Astrocyte (in vitro differentiated cells and primary cell): ENCODE measurements around the gene SNRPN. TPM values are rescaled to one million over a fixed set of nuclear protein-coding genes. Genes with fewer than 3 reads are reported as not detected.

Source experiments
- DNase-seq: peaks from one replicate; pipeline ENCODE4 v3.0.0-alpha.2; 2010; ENCODE audit warnings: low read depth
- FAIRE-seq: peaks from 2 replicates; lab custom pipeline; 2011; peaks lifted over from hg19 to GRCh38; lab: Jason Lieb, UNC
- H2AFZ ChIP-seq: 2 replicates; pipeline ENCODE4 v1.6.0; 2012; ENCODE audit warnings: low read depth, low read length, inconsistent platforms
- H3K27ac ChIP-seq: 2 replicates; pipeline ENCODE4 v1.5.1; 2011; ENCODE audit warnings: low read depth, low read length, inconsistent platforms
- H3K27me3 ChIP-seq: 2 replicates; pipeline ENCODE4 v1.6.0; 2011; ENCODE audit warnings: low read length, inconsistent platforms; ENCODE audit not compliant: insufficient read depth
- H3K36me3 ChIP-seq: 2 replicates; pipeline ENCODE4 v1.5.1; 2011; ENCODE audit warnings: low read length, inconsistent platforms; ENCODE audit not compliant: insufficient read depth
- H3K4me1 ChIP-seq: 2 replicates; pipeline ENCODE4 v1.5.1; 2011; ENCODE audit warnings: low read length, inconsistent platforms; ENCODE audit not compliant: insufficient read depth
- H3K4me2 ChIP-seq: 2 replicates; pipeline ENCODE4 v1.6.0; 2012; ENCODE audit warnings: low read length, inconsistent platforms
- H3K4me3 ChIP-seq: 2 replicates; pipeline ENCODE4 v1.5.1; 2011; ENCODE audit warnings: low read depth, mild to moderate bottlenecking, low read length, inconsistent platforms; ENCODE audit not compliant: insufficient read depth
- H3K79me2 ChIP-seq: 2 replicates; pipeline ENCODE4 v1.6.0; 2012; ENCODE audit warnings: mild to moderate bottlenecking, low read length, inconsistent platforms; ENCODE audit not compliant: insufficient read depth
- H3K9ac ChIP-seq: 2 replicates; pipeline ENCODE4 v1.6.0; 2012; ENCODE audit warnings: mild to moderate bottlenecking, low read length, inconsistent platforms
- H3K9me3 ChIP-seq: 2 replicates; pipeline ENCODE4 v1.5.1; 2012; ENCODE audit warnings: low read depth, mild to moderate bottlenecking, low read length, inconsistent platforms; ENCODE audit not compliant: insufficient read depth
- H4K20me1 ChIP-seq: 2 replicates; pipeline ENCODE4 v1.6.0; 2012; ENCODE audit warnings: low read length, inconsistent platforms; ENCODE audit not compliant: insufficient read depth
- H3K27ac Mint-ChIP-seq: one replicate; pipeline ENCODE4 v1.8.0; 2021; ENCODE audit warnings: mild to moderate bottlenecking, mixed read lengths; ENCODE audit not compliant: unreplicated experiment
- H3K27me3 Mint-ChIP-seq: one replicate; pipeline ENCODE4 v1.8.0; 2021; ENCODE audit warnings: low read depth, mixed read lengths; ENCODE audit not compliant: unreplicated experiment
- H3K36me3 Mint-ChIP-seq: one replicate; pipeline ENCODE4 v1.8.0; 2021; ENCODE audit warnings: low read depth, mixed read lengths; ENCODE audit not compliant: unreplicated experiment
- H3K4me1 Mint-ChIP-seq: one replicate; pipeline ENCODE4 v1.8.0; 2021; ENCODE audit warnings: low read depth, mixed read lengths; ENCODE audit not compliant: unreplicated experiment
- H3K4me3 Mint-ChIP-seq: one replicate; pipeline ENCODE4 v1.8.0; 2021; ENCODE audit warnings: mild to moderate bottlenecking, moderate library complexity, mixed read lengths; ENCODE audit not compliant: unreplicated experiment
- H3K9me3 Mint-ChIP-seq: one replicate; pipeline ENCODE4 v1.8.0; 2021; ENCODE audit warnings: mild to moderate bottlenecking, mixed read lengths; ENCODE audit not compliant: unreplicated experiment
- EZH2 ChIP-seq: IDR thresholded peaks from 2 replicates; pipeline ENCODE4 v1.6.1; 2012; ENCODE audit warnings: mild to moderate bottlenecking, low read length, inconsistent platforms; ENCODE audit not compliant: insufficient read depth
- total RNA-seq: library from RNA; stranded (reverse); gene quantifications from 2 replicates; pipeline ENCODE4 v1.2.1, GENCODE V29; 2021
- TF ChIP-seq, protein P1 (sequence below): IDR thresholded peaks from 2 replicates; pipeline ENCODE4 v1.5.1; 2011; ENCODE audit warnings: low read depth, mild to moderate bottlenecking, inconsistent platforms, low read length, moderate library complexity; ENCODE audit not compliant: insufficient read depth

SNRPN gene
- total RNA-seq, 1 donor from 2014 or later = 226 TPM

DNA sequence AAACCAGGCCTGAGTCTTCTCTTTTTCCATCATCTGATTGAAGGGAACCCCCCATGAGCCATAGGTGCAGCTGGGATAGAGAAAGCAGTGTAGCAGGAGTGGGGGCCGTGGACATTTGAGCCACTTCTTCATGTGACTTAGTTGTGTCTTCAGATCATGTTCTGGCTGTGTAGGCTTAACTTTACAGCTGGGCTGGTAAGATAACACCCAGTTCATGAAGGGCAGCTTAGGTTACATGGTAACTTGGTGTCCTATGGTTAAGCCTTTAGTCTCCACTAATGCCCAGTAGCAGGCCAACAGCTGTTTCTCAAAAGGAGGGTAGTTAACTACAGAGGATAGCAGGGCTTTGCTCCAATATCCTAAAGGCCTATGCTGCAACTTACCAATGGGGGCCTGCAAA is 11.4 kb upstream of the SNRPN start:
- Histone ChIP-seq H3K9ac (no peak overlapping the region), H3K27ac (no peak overlapping the region), H3K79me2 (no peaks in the 10 kb centered on the region), H3K4me1 (no peaks in the 10 kb centered on the region), H3K4me3 (no peak overlapping the region), H2AFZ (no peak overlapping the region), H3K4me2 (no peak overlapping the region), H4K20me1 (no peaks in the 10 kb centered on the region), H3K36me3 (no peaks in the 10 kb centered on the region), H3K27me3 (no peaks in the 10 kb centered on the region), H3K9me3 (no peaks in the 10 kb centered on the region)
- H3K27ac Mint-ChIP-seq = no peak overlapping the region
- peaks cover 3% of the 10 kb centered on the region for H3K9me3 Mint-ChIP-seq
- TF ChIP-seq EZH2 = no peak
- TF ChIP-seq, protein P1, sequence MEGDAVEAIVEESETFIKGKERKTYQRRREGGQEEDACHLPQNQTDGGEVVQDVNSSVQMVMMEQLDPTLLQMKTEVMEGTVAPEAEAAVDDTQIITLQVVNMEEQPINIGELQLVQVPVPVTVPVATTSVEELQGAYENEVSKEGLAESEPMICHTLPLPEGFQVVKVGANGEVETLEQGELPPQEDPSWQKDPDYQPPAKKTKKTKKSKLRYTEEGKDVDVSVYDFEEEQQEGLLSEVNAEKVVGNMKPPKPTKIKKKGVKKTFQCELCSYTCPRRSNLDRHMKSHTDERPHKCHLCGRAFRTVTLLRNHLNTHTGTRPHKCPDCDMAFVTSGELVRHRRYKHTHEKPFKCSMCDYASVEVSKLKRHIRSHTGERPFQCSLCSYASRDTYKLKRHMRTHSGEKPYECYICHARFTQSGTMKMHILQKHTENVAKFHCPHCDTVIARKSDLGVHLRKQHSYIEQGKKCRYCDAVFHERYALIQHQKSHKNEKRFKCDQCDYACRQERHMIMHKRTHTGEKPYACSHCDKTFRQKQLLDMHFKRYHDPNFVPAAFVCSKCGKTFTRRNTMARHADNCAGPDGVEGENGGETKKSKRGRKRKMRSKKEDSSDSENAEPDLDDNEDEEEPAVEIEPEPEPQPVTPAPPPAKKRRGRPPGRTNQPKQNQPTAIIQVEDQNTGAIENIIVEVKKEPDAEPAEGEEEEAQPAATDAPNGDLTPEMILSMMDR = no peak
- FAIRE-seq (no peak), DNase-seq (no peak)
- H3K4me3 Mint-ChIP-seq = no peak overlapping the region
- H3K27me3 Mint-ChIP-seq = no peaks in the 10 kb centered on the region
- H3K36me3 Mint-ChIP-seq = peaks cover 2% of the 10 kb centered on the region
- no peaks in the 10 kb centered on the region for H3K4me1 Mint-ChIP-seq

DNA sequence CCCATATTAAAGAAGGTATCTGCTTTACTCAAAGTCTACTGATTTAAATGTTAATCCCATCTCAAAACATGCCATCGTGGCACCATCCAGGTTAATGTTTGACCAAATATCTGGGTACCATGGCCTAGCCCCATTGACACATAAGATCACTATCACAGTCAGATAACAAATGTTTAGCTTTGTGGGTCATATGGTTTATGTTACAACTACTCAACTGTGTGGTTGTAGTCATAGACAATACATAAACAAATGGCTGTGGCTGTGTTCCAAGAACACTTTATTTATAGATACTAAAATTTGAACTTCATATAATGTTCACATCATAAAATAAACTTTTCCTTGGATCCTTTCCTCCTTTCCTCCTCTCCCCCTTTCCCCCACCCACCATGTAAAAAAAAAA is 9.8 kb upstream of the SNRPN start:
- Histone ChIP-seq H2AFZ (no peak overlapping the region), H3K27me3 (no peaks in the 10 kb centered on the region), H3K36me3 (no peaks in the 10 kb centered on the region), H3K4me2 (no peak overlapping the region), H3K4me1 (no peaks in the 10 kb centered on the region), H3K9me3 (peaks cover 5% of the 10 kb centered on the region), H3K9ac (no peak overlapping the region), H4K20me1 (no peaks in the 10 kb centered on the region), H3K27ac (no peak overlapping the region), H3K4me3 (no peak overlapping the region), H3K79me2 (no peaks in the 10 kb centered on the region)
- TF ChIP-seq, protein P1 = no peak
- TF ChIP-seq EZH2 = no peak
- H3K36me3 Mint-ChIP-seq = peaks cover 2% of the 10 kb centered on the region
- peaks cover 3% of the 10 kb centered on the region for H3K9me3 Mint-ChIP-seq
- H3K4me3 Mint-ChIP-seq = no peak overlapping the region
- FAIRE-seq (no peak), DNase-seq (peak; percentile 2)
- H3K4me1 Mint-ChIP-seq = no peaks in the 10 kb centered on the region
- H3K27me3 Mint-ChIP-seq = no peaks in the 10 kb centered on the region
- no peak overlapping the region for H3K27ac Mint-ChIP-seq

DNA sequence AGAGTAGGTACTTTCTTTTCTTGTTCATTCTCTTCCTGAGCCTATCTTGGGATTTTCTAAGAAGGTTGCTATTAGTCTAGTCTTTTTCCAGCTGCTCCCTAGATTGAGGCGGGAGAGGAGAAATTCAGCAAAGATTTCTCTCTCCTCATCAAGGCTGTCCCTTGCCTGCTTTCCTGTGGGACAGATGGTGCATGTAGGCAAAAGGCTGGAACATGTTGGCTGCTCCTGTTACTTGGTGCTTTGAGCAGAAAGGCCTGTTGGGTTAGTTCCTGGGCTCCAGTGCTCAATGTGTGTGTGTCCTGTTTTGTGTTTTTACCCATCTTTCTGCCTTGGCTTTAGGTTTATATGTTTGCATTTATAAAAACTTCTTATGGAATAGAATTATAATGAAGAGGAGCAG is 9.1 kb upstream of the SNRPN start:
- no peak overlapping the region for H3K9ac ChIP-seq
- no peak for TF ChIP-seq EZH2
- TF ChIP-seq, protein P1 = no peak
- H3K4me3 Mint-ChIP-seq = no peak overlapping the region
- H3K36me3 ChIP-seq = no peaks in the 10 kb centered on the region
- no peaks in the 10 kb centered on the region for H3K4me1 ChIP-seq
- no peak overlapping the region for H3K27ac Mint-ChIP-seq
- no peak overlapping the region for H3K4me3 ChIP-seq
- H4K20me1 ChIP-seq = no peaks in the 10 kb centered on the region
- no peak overlapping the region for H3K27ac ChIP-seq
- H2AFZ ChIP-seq = no peak overlapping the region
- peaks cover 5% of the 10 kb centered on the region for H3K9me3 ChIP-seq
- H3K9me3 Mint-ChIP-seq = peaks cover 3% of the 10 kb centered on the region
- FAIRE-seq (no peak), DNase-seq (no peak)
- H3K27me3 ChIP-seq = no peaks in the 10 kb centered on the region
- no peaks in the 10 kb centered on the region for H3K4me1 Mint-ChIP-seq
- no peaks in the 10 kb centered on the region for H3K79me2 ChIP-seq
- no peaks in the 10 kb centered on the region for H3K27me3 Mint-ChIP-seq
- no peaks in the 10 kb centered on the region for H3K36me3 Mint-ChIP-seq
- H3K4me2 ChIP-seq = no peak overlapping the region
